Esophagus squamous epithelium (tissue), 4 donors: ENCODE measurements around the gene RNF215.

ENCODE experiments used
- POLR2A ChIP-seq, 4 donors: fragments of 450-650 bp; IDR thresholded peaks; one replicate each; pipeline ENCODE4 v1.6.1; 2017; ENCODE audit warnings: antibody characterized with exemption in 4 of 4, mild to moderate bottlenecking in 4 of 4, moderate library complexity in 3 of 4
- TF ChIP-seq, protein P1 (sequence below), 6 experiments: fragments of 450-650 bp in 4 of 6; fragments of 200-600 bp in 2 of 6; sonication (generic) in 2 of 6; IDR thresholded peaks; one replicate each; pipeline ENCODE4 v1.5.1; 2016 to 2019; ENCODE audit warnings: antibody characterized with exemption in 6 of 6, mild to moderate bottlenecking in 4 of 6, moderate library complexity in 4 of 6

DNA sequence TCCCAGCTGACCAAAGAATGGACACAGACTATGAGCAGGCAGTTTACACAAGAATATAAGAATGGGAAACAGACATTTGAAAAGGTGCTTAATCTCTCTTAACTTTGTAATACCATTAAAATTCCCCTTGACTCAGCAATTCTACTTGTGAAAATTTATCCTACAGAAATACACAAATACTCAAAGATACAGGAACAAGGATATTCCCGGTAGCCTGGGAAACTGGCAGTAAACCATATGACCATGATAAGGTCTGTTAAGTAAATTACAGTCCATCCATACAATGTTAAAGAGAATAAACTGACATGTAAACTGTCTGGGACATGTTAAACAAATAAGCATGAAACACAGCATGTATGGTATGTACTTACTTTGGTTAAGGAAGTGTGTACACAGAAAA lies 29.6 kb upstream of the RNF215 start:
- TF ChIP-seq, protein P1, sequence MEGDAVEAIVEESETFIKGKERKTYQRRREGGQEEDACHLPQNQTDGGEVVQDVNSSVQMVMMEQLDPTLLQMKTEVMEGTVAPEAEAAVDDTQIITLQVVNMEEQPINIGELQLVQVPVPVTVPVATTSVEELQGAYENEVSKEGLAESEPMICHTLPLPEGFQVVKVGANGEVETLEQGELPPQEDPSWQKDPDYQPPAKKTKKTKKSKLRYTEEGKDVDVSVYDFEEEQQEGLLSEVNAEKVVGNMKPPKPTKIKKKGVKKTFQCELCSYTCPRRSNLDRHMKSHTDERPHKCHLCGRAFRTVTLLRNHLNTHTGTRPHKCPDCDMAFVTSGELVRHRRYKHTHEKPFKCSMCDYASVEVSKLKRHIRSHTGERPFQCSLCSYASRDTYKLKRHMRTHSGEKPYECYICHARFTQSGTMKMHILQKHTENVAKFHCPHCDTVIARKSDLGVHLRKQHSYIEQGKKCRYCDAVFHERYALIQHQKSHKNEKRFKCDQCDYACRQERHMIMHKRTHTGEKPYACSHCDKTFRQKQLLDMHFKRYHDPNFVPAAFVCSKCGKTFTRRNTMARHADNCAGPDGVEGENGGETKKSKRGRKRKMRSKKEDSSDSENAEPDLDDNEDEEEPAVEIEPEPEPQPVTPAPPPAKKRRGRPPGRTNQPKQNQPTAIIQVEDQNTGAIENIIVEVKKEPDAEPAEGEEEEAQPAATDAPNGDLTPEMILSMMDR (IDR thresholded peaks at IDR 0.05), result no peak
- no peak for TF ChIP-seq POLR2A (IDR thresholded peaks at IDR 0.05)
